Measurements from ENCODE around the gene GATB. TPM values are rescaled to one million over a fixed set of nuclear protein-coding genes. Genes with fewer than 3 reads are reported as not detected.

Gene GATB
- total RNA-seq, 1 donor from 2014 or later, result 18.0 TPM

- peaks cover 8% of the 10 kb centered on the region for H3K36me3 Mint-ChIP-seq (ENCODE audit: unreplicated experiment)
- TF ChIP-seq CTCF (IDR thresholded peaks at IDR 0.05), result no peak
- H3K4me1 Mint-ChIP-seq (ENCODE audit: unreplicated experiment), result peaks cover 4% of the 10 kb centered on the region
- no peak overlapping the region for H3K4me3 Mint-ChIP-seq (ENCODE audit: unreplicated experiment)
- no peaks in the 10 kb centered on the region for H3K9me3 Mint-ChIP-seq (ENCODE audit: unreplicated experiment)
- H3K27ac Mint-ChIP-seq (ENCODE audit: unreplicated experiment), result no peak overlapping the region
- no peak for DNase-seq (ENCODE audit: extremely low spot score, unreplicated experiment)
- H3K27me3 Mint-ChIP-seq (ENCODE audit: unreplicated experiment), result no peaks in the 10 kb centered on the region
These were observed 67.8 kb downstream of the GATB start for GRCh38 chr4:151692821-151693673.

GRCh38 chr4:151692443-151692782, 68.4 kb downstream of the GATB start:
- Mint-ChIP-seq H3K27ac (ENCODE audit: unreplicated experiment) (no peak overlapping the region), H3K36me3 (ENCODE audit: unreplicated experiment) (peaks cover 8% of the 10 kb centered on the region), H3K4me1 (ENCODE audit: unreplicated experiment) (peaks cover 8% of the 10 kb centered on the region), H3K27me3 (ENCODE audit: unreplicated experiment) (no peaks in the 10 kb centered on the region), H3K4me3 (ENCODE audit: unreplicated experiment) (no peak overlapping the region), H3K9me3 (ENCODE audit: unreplicated experiment) (no peaks in the 10 kb centered on the region)
- no peak for TF ChIP-seq CTCF (IDR thresholded peaks at IDR 0.05)
- no peak for DNase-seq (ENCODE audit: extremely low spot score, unreplicated experiment)

- H3K36me3 Mint-ChIP-seq (ENCODE audit: unreplicated experiment), result peaks cover 7% of the 10 kb centered on the region
- DNase-seq (ENCODE audit: extremely low spot score, unreplicated experiment), result no peak
- no peak for TF ChIP-seq CTCF (IDR thresholded peaks at IDR 0.05)
- no peak overlapping the region for H3K4me3 Mint-ChIP-seq (ENCODE audit: unreplicated experiment)
- peaks cover 8% of the 10 kb centered on the region for H3K4me1 Mint-ChIP-seq (ENCODE audit: unreplicated experiment)
- H3K9me3 Mint-ChIP-seq (ENCODE audit: unreplicated experiment), result no peaks in the 10 kb centered on the region
- H3K27me3 Mint-ChIP-seq (ENCODE audit: unreplicated experiment), result no peaks in the 10 kb centered on the region
- H3K27ac Mint-ChIP-seq (ENCODE audit: unreplicated experiment), result no peak overlapping the region
These were observed 69.0 kb downstream of the GATB start for GRCh38 chr4:151691639-151692442.

- H3K4me3 Mint-ChIP-seq (ENCODE audit: unreplicated experiment), result no peak overlapping the region
- DNase-seq (ENCODE audit: extremely low spot score, unreplicated experiment), result no peak
- H3K27me3 Mint-ChIP-seq (ENCODE audit: unreplicated experiment), result no peaks in the 10 kb centered on the region
- TF ChIP-seq CTCF (IDR thresholded peaks at IDR 0.05), result no peak
- peaks cover 4% of the 10 kb centered on the region for H3K36me3 Mint-ChIP-seq (ENCODE audit: unreplicated experiment)
- peaks cover 8% of the 10 kb centered on the region for H3K4me1 Mint-ChIP-seq (ENCODE audit: unreplicated experiment)
- H3K27ac Mint-ChIP-seq (ENCODE audit: unreplicated experiment), result no peak overlapping the region
- H3K9me3 Mint-ChIP-seq (ENCODE audit: unreplicated experiment), result no peaks in the 10 kb centered on the region
These were observed 69.9 kb downstream of the GATB start for GRCh38 chr4:151690876-151691275.
